Bone marrow (tissue), 2 donors: Measurements from ENCODE around the gene GJA4.

ENCODE experiments used
- DNase-seq, 2 donors: peaks; one replicate each; lab custom pipeline; 2025; lab: John Stamatoyannopoulos, UW

GJA4 gene

DNA sequence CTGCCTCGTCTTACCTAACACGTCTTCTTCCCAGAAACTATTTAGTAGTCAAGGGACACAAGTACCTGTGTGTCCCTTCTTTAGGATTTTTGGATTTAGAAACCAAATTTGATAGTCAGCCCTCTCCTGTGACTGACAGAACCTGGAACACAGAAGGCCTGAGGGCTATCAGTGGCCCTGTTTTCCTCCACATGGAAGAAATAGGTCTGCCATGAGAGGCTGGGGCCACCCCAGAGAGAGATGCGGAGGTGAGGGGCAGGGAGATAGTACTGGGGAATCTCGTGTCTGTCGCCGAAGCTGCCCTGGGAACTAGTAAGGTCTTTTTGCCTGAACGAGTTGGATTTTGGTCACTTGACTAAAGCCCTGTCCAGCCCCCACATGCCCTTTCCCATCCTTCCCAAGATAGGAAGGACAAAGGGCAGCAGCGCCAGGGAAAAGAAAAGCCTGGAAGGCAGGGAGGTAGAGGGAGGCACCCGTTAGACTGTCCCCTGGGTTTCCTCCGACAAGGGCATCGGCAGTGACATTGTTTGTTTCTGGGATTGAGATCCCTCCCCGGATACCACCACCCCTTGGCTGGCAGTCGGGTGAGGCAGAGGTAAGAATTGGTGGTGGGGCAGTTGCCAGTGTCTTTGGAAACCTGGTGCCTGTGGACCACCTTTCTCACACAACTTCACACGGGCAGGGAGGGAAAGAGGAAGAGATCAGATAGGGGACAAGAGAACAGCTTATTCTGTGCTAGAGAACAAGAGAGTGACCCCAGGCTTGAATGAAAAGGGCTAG, 46.9 kb downstream of the GJA4 start:
- DNase-seq = no peak

GRCh38 chr1:34840426-34840825, 47.6 kb downstream of the GJA4 start:
- no peak for DNase-seq

- DNase-seq = no peak
Measured at GRCh38 chr1:34842073-34842472, 49.3 kb downstream of the GJA4 start.

GRCh38 chr1:34842952-34843371, 50.2 kb downstream of the GJA4 start:
- no peak for DNase-seq

GRCh38 chr1:34843392-34844251, 50.8 kb downstream of the GJA4 start:
- no peak for DNase-seq

- DNase-seq = no peak
Measured at GRCh38 chr1:34844252-34844634, 51.4 kb downstream of the GJA4 start.
